Hepatocyte (in vitro differentiated cells): ENCODE measurements around the gene SEZ6L2. TPM values are rescaled to one million over a fixed set of nuclear protein-coding genes. Genes with fewer than 3 reads are reported as not detected.
A peak's percentile ranks its signal among the peaks of the same experiment; 100 is the strongest.

ENCODE experiments used
- DNase-seq: peaks from one replicate; pipeline ENCODE4 v3.0.0-alpha.2; 2016; ENCODE audit warnings: low spot score
- H2AFZ ChIP-seq: fragments of 200-600 bp; sonication (generic); 2 replicates; pipeline ENCODE4 v1.6.0; 2016; ENCODE audit warnings: antibody characterized with exemption, mild to moderate bottlenecking
- H3K27ac ChIP-seq: fragments of 200-600 bp; sonication (generic); 2 replicates; pipeline ENCODE4 v1.5.1; 2016; ENCODE audit warnings: mild to moderate bottlenecking
- H3K27me3 ChIP-seq: fragments of 200-600 bp; sonication (generic); 2 replicates; pipeline ENCODE4 v1.6.1; 2016
- H3K36me3 ChIP-seq: fragments of 200-600 bp; sonication (generic); replicated peaks from 2 replicates; pipeline ENCODE4 v1.5.1; 2016; ENCODE audit warnings: low read depth; ENCODE audit not compliant: insufficient read depth
- H3K4me1 ChIP-seq: fragments of 200-600 bp; sonication (generic); 2 replicates; pipeline ENCODE4 v1.5.1; 2016; ENCODE audit warnings: mild to moderate bottlenecking, moderate library complexity; ENCODE audit not compliant: insufficient read depth
- H3K4me2 ChIP-seq: fragments of 200-600 bp; sonication (generic); 2 replicates; pipeline ENCODE4 v1.6.0; 2016
- H3K4me3 ChIP-seq: fragments of 200-600 bp; sonication (generic); 2 replicates; pipeline ENCODE4 v1.5.1; 2016; ENCODE audit warnings: mild to moderate bottlenecking
- H3K79me2 ChIP-seq: fragments of 200-600 bp; sonication (generic); 2 replicates; pipeline ENCODE4 v1.6.0; 2017; ENCODE audit warnings: mild to moderate bottlenecking
- H3K9me2 ChIP-seq: fragments of 200-600 bp; sonication (generic); replicated peaks from 2 replicates; pipeline ENCODE4 v1.6.0; 2017; ENCODE audit warnings: mild to moderate bottlenecking; ENCODE audit not compliant: insufficient read depth
- H3K9me3 ChIP-seq: fragments of 200-600 bp; sonication (generic); 2 replicates; pipeline ENCODE4 v1.5.1; 2016; ENCODE audit warnings: low read depth, mild to moderate bottlenecking
- H4K20me1 ChIP-seq: fragments of 200-600 bp; sonication (generic); 2 replicates; pipeline ENCODE4 v1.6.0; 2016; ENCODE audit warnings: mild to moderate bottlenecking; ENCODE audit not compliant: insufficient read depth, poor library complexity, severe bottlenecking
- EZH2 ChIP-seq: fragments of 200-600 bp; sonication (generic); IDR thresholded peaks from 2 replicates; pipeline ENCODE4 v1.6.1; 2016; ENCODE audit warnings: antibody characterized with exemption, mild to moderate bottlenecking, borderline replicate concordance
- EZH2phosphoT487 ChIP-seq: fragments of 200-600 bp; sonication (generic); IDR thresholded peaks from one replicate; pipeline ENCODE4 v1.6.1; 2018; ENCODE audit warnings: antibody characterized with exemption, mild to moderate bottlenecking, low read depth, moderate library complexity; ENCODE audit not compliant: unreplicated experiment, severe bottlenecking
- WGBS: methylation state at CpG from one replicate; pipeline ENCODE4 v1.1.6; 2016; ENCODE audit warnings: low lambda C conversion rate; ENCODE audit errors: missing lambda C conversion rate; 5-methylcytosine and 5-hydroxymethylcytosine counted together
- polyA plus RNA-seq: library from polyadenylated mRNA; unstranded; fragments of >200 nt; fragmentation: Nextera tagmentation; extraction: Ambion mirVana; gene quantifications from 2 replicates; pipeline ENCODE4 v1.2.1, GENCODE V29; 2016
- total RNA-seq: library from RNA; depleted of rRNA; stranded (reverse); fragments of >200 nt; gene quantifications from 2 replicates; pipeline ENCODE4 v1.2.3, GENCODE V29; 2014
- TF ChIP-seq, protein P1 (sequence below): fragments of 200-600 bp; sonication (generic); IDR thresholded peaks from 2 replicates; pipeline ENCODE4 v1.5.1; 2016; ENCODE audit warnings: antibody characterized with exemption, mild to moderate bottlenecking; ENCODE audit not compliant: poor library complexity

The SEZ6L2 gene
- total and polyA plus RNA-seq, 2 experiments from 2014 or later, result 36.1 to 39.9 TPM

DNA sequence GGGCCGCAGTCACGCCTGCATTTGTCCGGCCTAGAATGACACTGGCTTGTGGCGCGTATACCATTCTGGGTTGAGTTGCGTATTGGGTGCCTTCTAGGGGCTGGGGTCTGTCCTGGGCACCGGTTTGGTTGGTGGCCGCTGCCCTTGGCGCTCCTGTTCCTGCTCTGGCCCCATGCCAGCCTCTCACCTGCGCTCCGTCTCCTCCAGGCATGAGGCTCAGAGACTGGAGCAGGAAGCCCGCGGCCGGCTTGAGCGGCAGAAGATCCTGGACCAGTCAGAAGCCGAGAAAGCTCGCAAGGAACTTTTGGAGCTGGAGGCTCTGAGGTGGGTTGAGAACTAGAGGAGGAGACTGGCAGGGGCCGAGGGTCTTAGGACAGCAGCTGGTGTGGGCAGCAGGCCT lies 53.7 kb downstream of the SEZ6L2 start:
- WGBS, result 97% methylated on average over 18 of the region's 18 CpGs
- H3K9me3 ChIP-seq, result no peaks in the 10 kb centered on the region
- H3K27me3 ChIP-seq, result no peaks in the 10 kb centered on the region
- TF ChIP-seq, protein P1, sequence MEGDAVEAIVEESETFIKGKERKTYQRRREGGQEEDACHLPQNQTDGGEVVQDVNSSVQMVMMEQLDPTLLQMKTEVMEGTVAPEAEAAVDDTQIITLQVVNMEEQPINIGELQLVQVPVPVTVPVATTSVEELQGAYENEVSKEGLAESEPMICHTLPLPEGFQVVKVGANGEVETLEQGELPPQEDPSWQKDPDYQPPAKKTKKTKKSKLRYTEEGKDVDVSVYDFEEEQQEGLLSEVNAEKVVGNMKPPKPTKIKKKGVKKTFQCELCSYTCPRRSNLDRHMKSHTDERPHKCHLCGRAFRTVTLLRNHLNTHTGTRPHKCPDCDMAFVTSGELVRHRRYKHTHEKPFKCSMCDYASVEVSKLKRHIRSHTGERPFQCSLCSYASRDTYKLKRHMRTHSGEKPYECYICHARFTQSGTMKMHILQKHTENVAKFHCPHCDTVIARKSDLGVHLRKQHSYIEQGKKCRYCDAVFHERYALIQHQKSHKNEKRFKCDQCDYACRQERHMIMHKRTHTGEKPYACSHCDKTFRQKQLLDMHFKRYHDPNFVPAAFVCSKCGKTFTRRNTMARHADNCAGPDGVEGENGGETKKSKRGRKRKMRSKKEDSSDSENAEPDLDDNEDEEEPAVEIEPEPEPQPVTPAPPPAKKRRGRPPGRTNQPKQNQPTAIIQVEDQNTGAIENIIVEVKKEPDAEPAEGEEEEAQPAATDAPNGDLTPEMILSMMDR, result no peak
- TF ChIP-seq EZH2, result no peak
- TF ChIP-seq EZH2phosphoT487, result no peak
- H3K36me3 ChIP-seq, result no peaks in the 10 kb centered on the region
- H3K4me1 ChIP-seq, result no peaks in the 10 kb centered on the region
- H2AFZ ChIP-seq, result no peak overlapping the region
- DNase-seq, result no peak
- no peak overlapping the region for H3K4me3 ChIP-seq
- H3K79me2 ChIP-seq, result no peaks in the 10 kb centered on the region
- no peak overlapping the region for H3K27ac ChIP-seq
- no peak overlapping the region for H3K4me2 ChIP-seq
- H3K9me2 ChIP-seq, result no peaks in the 10 kb centered on the region
- no peaks in the 10 kb centered on the region for H4K20me1 ChIP-seq

DNA sequence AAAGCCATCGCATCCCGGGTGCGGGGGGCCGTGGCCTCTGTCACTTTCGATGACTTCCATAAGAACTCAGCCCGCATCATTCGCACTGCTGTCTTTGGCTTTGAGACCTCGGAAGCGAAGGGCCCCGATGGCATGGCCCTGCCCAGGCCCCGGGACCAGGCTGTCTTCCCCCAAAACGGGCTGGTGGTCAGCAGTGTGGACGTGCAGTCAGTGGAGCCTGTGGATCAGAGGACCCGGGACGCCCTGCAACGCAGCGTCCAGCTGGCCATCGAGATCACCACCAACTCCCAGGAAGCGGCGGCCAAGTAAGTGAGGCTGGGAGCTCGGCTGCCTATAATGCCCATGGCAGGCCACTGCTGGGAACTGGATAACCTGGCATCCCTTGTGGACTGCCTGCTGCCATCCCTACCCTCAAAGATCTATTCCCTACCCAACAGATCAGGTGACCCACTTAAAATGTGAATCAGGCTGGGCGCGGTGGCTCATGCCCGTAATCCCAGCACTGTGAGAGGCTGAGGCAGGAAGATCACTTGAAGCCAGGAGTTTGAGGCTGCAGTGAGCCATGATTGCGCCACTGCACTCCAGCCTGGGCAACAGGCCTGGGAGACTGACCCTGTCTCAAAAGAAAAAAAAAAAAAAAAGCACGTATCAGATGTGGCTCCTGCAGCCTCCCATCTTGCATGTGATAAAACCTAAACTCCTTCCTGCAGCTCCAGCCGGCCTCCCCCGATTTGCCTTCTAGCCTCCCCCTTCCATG lies 54.6 kb downstream of the SEZ6L2 start:
- no peaks in the 10 kb centered on the region for H3K27me3 ChIP-seq
- H3K79me2 ChIP-seq, result no peaks in the 10 kb centered on the region
- no peak overlapping the region for H3K27ac ChIP-seq
- no peaks in the 10 kb centered on the region for H4K20me1 ChIP-seq
- TF ChIP-seq EZH2 (no peak), EZH2phosphoT487 (no peak)
- TF ChIP-seq, protein P1, result no peak
- no peak overlapping the region for H2AFZ ChIP-seq
- WGBS, result 90% methylated on average over 28 of the region's 28 CpGs
- no peak overlapping the region for H3K4me3 ChIP-seq
- no peaks in the 10 kb centered on the region for H3K9me2 ChIP-seq
- H3K4me2 ChIP-seq, result no peak overlapping the region
- H3K9me3 ChIP-seq, result no peaks in the 10 kb centered on the region
- H3K4me1 ChIP-seq, result no peaks in the 10 kb centered on the region
- H3K36me3 ChIP-seq, result no peaks in the 10 kb centered on the region
- DNase-seq, result peak; percentile 3

DNA sequence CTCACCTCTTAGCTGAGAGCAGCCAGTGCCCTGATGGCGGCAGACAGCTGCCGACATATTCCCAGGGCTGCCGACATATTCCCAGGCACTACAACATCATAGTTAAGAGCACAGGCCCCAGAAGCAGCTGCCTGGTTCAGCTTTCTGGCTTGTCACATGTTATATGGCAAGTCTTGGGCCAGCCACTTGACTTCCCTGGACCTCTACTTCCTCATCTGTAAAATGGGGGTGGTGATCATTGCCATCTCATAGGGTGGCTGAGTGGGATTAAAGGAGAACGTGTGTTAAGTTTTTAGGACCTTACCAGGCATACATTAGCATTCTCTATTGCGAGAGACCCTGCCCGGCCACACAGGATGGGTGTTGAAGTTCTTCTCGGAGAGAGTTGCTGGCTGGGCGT lies 55.4 kb downstream of the SEZ6L2 start:
- H3K79me2 ChIP-seq, result no peaks in the 10 kb centered on the region
- H3K4me2 ChIP-seq, result no peak overlapping the region
- H2AFZ ChIP-seq, result no peak overlapping the region
- H3K9me3 ChIP-seq, result no peaks in the 10 kb centered on the region
- no peaks in the 10 kb centered on the region for H3K4me1 ChIP-seq
- no peaks in the 10 kb centered on the region for H4K20me1 ChIP-seq
- no peaks in the 10 kb centered on the region for H3K9me2 ChIP-seq
- no peak overlapping the region for H3K4me3 ChIP-seq
- no peak for TF ChIP-seq EZH2
- TF ChIP-seq EZH2phosphoT487, result no peak
- TF ChIP-seq, protein P1, result no peak
- WGBS, result 93% methylated on average over 8 of the region's 8 CpGs
- DNase-seq, result no peak
- H3K36me3 ChIP-seq, result no peaks in the 10 kb centered on the region
- no peaks in the 10 kb centered on the region for H3K27me3 ChIP-seq
- H3K27ac ChIP-seq, result no peak overlapping the region
